GM21360 (cell line): ENCODE results near the gene TAS2R20.

ENCODE experiments used
- ATAC-seq: cut with Tn5 transposase; IDR thresholded peaks from one replicate; pipeline ENCODE4 v1.9.1; 2021; ENCODE audit warnings: mild to moderate bottlenecking, moderate library complexity; ENCODE audit not compliant: unreplicated experiment

TAS2R20 gene

DNA sequence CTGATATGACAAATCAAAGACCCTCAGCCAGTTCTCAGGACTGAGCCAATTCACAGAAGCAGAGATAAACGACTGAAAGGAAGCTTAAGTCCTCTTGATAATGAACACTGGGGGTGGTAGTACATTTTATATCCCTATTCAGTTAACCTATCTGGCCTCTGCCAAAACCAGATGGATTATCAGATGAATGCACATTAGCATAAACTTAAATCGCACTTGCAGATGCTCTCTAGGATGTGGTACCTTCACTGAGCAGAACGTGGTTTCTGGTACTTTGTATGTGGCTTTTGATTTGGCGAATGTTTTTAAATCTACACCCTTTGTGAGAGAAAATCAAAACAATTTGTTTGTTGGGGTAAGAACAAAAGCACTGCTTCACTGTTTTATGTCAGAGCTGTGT lies 37.9 kb downstream of the TAS2R20 start:
- ATAC-seq, result no peak

GRCh38 chr12:10959804-10960203 lies 38.3 kb downstream of the TAS2R20 start:
- ATAC-seq, result no peak

GRCh38 chr12:10957741-10958140 lies 40.4 kb downstream of the TAS2R20 start:
- ATAC-seq, result no peak

- ATAC-seq, result no peak
Observed at GRCh38 chr12:10956085-10956484, 42.0 kb downstream of the TAS2R20 start.

- ATAC-seq, result no peak
Observed at GRCh38 chr12:10952645-10953044, 45.5 kb downstream of the TAS2R20 start.
